GM19324 (cell line): Measurements from ENCODE around the gene DNAJB11.

ENCODE experiments used
- ATAC-seq: cut with Tn5 transposase; IDR thresholded peaks from one replicate; pipeline ENCODE4 v1.9.1; 2021; ENCODE audit warnings: mild to moderate bottlenecking, moderate library complexity; ENCODE audit not compliant: unreplicated experiment, low FRiP score

DNAJB11 gene

GRCh38 chr3:186593862-186594261 is 23.3 kb downstream of the DNAJB11 start:
- ATAC-seq, result no peak

GRCh38 chr3:186594591-186595113 is 24.1 kb downstream of the DNAJB11 start:
- ATAC-seq, result no peak

GRCh38 chr3:186596568-186597287 is 26.2 kb downstream of the DNAJB11 start:
- no peak for ATAC-seq

- ATAC-seq, result no peak
Measured at GRCh38 chr3:186598108-186598784, 27.7 kb downstream of the DNAJB11 start.

- ATAC-seq, result no peak
Measured at GRCh38 chr3:186598794-186599141, 28.2 kb downstream of the DNAJB11 start.

GRCh38 chr3:186599142-186599784 is 28.7 kb downstream of the DNAJB11 start:
- no peak for ATAC-seq

GRCh38 chr3:186599785-186600166 is 29.3 kb downstream of the DNAJB11 start:
- no peak for ATAC-seq

GRCh38 chr3:186600896-186601295 is 30.4 kb downstream of the DNAJB11 start:
- no peak for ATAC-seq

- ATAC-seq, result no peak
Measured at GRCh38 chr3:186603159-186603558, 32.6 kb downstream of the DNAJB11 start.

- ATAC-seq, result no peak
Measured at GRCh38 chr3:186605078-186605477, 34.6 kb downstream of the DNAJB11 start.

GRCh38 chr3:186605561-186606545 is 35.3 kb downstream of the DNAJB11 start:
- no peak for ATAC-seq

GRCh38 chr3:186608624-186609215 is 38.2 kb downstream of the DNAJB11 start:
- no peak for ATAC-seq

- ATAC-seq, result no peak
Measured at GRCh38 chr3:186609247-186609868, 38.8 kb downstream of the DNAJB11 start.

GRCh38 chr3:186612065-186612464 is 41.5 kb downstream of the DNAJB11 start:
- ATAC-seq, result no peak

- ATAC-seq, result no peak
Measured at GRCh38 chr3:186612721-186613636, 42.5 kb downstream of the DNAJB11 start, which contains the start of gene AHSG. AHSG (plus strand) TSS chr3:186613060; CDS start chr3:186613142, 82 bp downstream.

GRCh38 chr3:186613637-186614265 is 43.2 kb downstream of the DNAJB11 start:
- no peak for ATAC-seq

GRCh38 chr3:186614266-186614596 is 43.7 kb downstream of the DNAJB11 start:
- no peak for ATAC-seq
